ENCODE data around the gene HLA-G. TPM values are rescaled to one million over a fixed set of nuclear protein-coding genes. Genes with fewer than 3 reads are reported as not detected.
A peak's percentile ranks its signal among the peaks of the same experiment; 100 is the strongest.

The HLA-G gene
- total RNA-seq, 2 experiments from 2014 or later = 1.6 to 2.0 TPM

- no peak overlapping the region for H3K27ac Mint-ChIP-seq
Measured at GRCh38 chr6:29829766-29830165, 2.1 kb downstream of the HLA-G start.

DNA sequence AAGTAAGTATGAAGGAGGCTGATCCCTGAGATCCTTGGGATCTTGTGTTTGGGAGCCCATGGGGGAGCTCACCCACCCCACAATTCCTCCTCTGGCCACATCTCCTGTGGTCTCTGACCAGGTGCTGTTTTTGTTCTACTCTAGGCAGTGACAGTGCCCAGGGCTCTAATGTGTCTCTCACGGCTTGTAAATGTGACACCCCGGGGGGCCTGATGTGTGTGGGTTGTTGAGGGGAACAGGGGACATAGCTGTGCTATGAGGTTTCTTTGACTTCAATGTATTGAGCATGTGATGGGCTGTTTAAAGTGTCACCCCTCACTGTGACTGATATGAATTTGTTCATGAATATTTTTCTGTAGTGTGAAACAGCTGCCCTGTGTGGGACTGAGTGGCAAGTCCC, 2.8 kb downstream of the HLA-G start:
- peaks cover 71% of the 10 kb centered on the region for H3K27me3 Mint-ChIP-seq
- no peak overlapping the region for H3K4me3 Mint-ChIP-seq
- H3K9me3 Mint-ChIP-seq = no peaks in the 10 kb centered on the region
- no peak for DNase-seq
- ATAC-seq (ENCODE audit: low read depth) = no peak
- POLR2A ChIA-PET = no interaction called here
- no peaks in the 10 kb centered on the region for H3K36me3 Mint-ChIP-seq
- H3K4me1 Mint-ChIP-seq = peaks cover 20% of the 10 kb centered on the region
- H3K27ac Mint-ChIP-seq = no peak overlapping the region

More at GRCh38 chr6:29829766-29830165, 2.1 kb downstream of the HLA-G start:
- no peak for DNase-seq
- Mint-ChIP-seq H3K27me3 (peaks cover 71% of the 10 kb centered on the region), H3K36me3 (no peaks in the 10 kb centered on the region), H3K9me3 (no peaks in the 10 kb centered on the region), H3K4me1 (peaks cover 16% of the 10 kb centered on the region), H3K4me3 (no peak overlapping the region)
- POLR2A ChIA-PET = no interaction called here
- ATAC-seq (ENCODE audit: low read depth) = no peak

GRCh38 chr6:29831776-29832175, 4.2 kb downstream of the HLA-G start:
- peaks cover 17% of the 10 kb centered on the region for H3K4me1 Mint-ChIP-seq
- no peak overlapping the region for H3K4me3 Mint-ChIP-seq
- H3K9me3 Mint-ChIP-seq = no peaks in the 10 kb centered on the region
- no peaks in the 10 kb centered on the region for H3K36me3 Mint-ChIP-seq
- peaks cover 70% of the 10 kb centered on the region for H3K27me3 Mint-ChIP-seq
- no peak overlapping the region for H3K27ac Mint-ChIP-seq
- ATAC-seq (ENCODE audit: low read depth) (no peak), DNase-seq (no peak)
- POLR2A ChIA-PET = no interaction called here

- POLR2A ChIA-PET = no interaction called here
- Mint-ChIP-seq H3K4me3 (no peak overlapping the region), H3K27me3 (peaks cover 61% of the 10 kb centered on the region), H3K36me3 (no peaks in the 10 kb centered on the region), H3K9me3 (no peaks in the 10 kb centered on the region), H3K27ac (no peak overlapping the region), H3K4me1 (peaks cover 15% of the 10 kb centered on the region)
- DNase-seq (peak; percentile 73), ATAC-seq (ENCODE audit: low read depth) (no peak)
Measured at GRCh38 chr6:29834564-29835436, 7.2 kb downstream of the HLA-G start.

DNA sequence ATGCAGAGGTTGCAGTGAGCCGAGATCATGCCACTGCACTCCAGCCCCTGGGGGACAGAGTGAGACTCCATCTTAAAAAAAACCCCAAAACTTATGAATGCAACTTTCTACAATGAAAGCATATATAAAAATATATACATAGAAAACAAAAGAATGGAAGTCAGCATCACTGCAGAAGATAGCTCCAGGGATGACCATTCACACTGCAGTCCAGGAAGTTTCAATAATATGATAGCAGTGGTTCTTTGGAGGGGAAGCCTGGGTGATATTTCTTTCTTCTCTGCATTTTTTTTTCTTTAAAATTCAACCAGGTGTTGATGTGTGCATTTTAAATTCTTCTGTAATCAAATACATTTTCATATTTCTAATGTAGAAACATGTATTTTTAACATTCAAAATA, 12.3 kb downstream of the HLA-G start:
- Mint-ChIP-seq H3K4me3 (no peak overlapping the region), H3K27ac (no peak overlapping the region), H3K9me3 (peaks cover 1% of the 10 kb centered on the region), H3K4me1 (peaks cover 4% of the 10 kb centered on the region), H3K27me3 (peaks cover 71% of the 10 kb centered on the region), H3K36me3 (no peaks in the 10 kb centered on the region)
- DNase-seq = no peak
- ATAC-seq (ENCODE audit: low read depth) = no peak
- POLR2A ChIA-PET = no interaction called here

DNA sequence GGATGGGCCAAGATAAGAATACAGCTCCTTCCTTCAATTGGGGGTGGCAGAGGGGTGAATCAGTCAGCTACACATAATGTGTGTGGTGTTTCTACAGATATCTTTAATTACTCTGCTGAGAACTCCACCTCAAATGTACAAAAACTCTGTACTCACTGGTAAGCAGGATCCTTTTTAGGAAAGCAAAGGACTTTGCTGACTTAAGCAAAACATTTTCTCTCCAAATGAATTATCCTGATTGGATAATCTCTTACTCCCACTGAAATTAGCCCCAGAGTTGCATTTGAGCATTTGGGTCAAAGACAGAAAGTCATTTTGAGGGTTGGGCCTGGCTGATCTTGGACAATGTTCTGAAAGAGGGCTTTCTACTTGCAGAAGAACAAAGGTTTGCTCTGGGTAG, 13.4 kb downstream of the HLA-G start:
- Mint-ChIP-seq H3K27ac (no peak overlapping the region), H3K36me3 (no peaks in the 10 kb centered on the region), H3K9me3 (peaks cover 1% of the 10 kb centered on the region), H3K4me3 (no peak overlapping the region), H3K4me1 (peaks cover 5% of the 10 kb centered on the region), H3K27me3 (peaks cover 71% of the 10 kb centered on the region)
- DNase-seq (no peak), ATAC-seq (ENCODE audit: low read depth) (no peak)
- POLR2A ChIA-PET = no interaction called here

- H3K27ac Mint-ChIP-seq = no peak overlapping the region
- POLR2A ChIA-PET = no interaction called here
- ATAC-seq (ENCODE audit: low read depth) (no peak), DNase-seq (no peak)
- H3K36me3 Mint-ChIP-seq = no peaks in the 10 kb centered on the region
- H3K9me3 Mint-ChIP-seq = peaks cover 1% of the 10 kb centered on the region
- H3K27me3 Mint-ChIP-seq = peaks cover 80% of the 10 kb centered on the region
- no peak overlapping the region for H3K4me3 Mint-ChIP-seq
- peaks cover 16% of the 10 kb centered on the region for H3K4me1 Mint-ChIP-seq
Measured at GRCh38 chr6:29845405-29846006, 17.9 kb downstream of the HLA-G start.

- POLR2A ChIA-PET = interaction anchor here (0.9 kb wide), 1 partner anchor 96 kb away, joined by 3 read pairs; no protein-coding TSS in a partner anchor
- no peak overlapping the region for H3K27ac Mint-ChIP-seq
Measured at GRCh38 chr6:29847871-29848630, 20.4 kb downstream of the HLA-G start.

DNA sequence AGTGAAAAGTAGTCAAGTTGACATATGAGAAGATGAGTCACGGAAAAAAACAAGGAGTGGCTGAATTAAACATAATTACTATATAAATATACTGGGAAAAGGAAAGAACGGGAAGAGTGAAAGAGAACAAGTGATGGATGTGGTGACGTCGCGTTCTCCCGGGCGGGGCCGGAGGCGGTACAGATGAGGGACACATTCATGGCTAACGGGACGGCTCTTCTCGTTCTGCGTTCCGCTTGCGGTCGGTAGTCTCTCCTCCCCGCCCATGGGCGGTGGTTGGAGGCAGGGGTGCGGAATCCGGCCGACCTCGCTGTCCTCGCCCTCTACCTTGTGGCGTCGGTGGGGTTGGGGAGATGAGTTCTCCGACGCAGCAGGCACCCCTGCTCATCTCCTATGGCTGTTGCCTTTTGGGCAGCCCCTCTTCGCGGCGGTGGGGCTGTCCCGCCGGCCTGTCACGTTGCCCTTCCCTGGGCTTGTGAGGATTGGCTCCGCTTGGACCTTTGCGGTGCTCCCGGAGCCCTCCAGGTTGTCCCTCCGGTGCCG, 22.5 kb downstream of the HLA-G start:
- Mint-ChIP-seq H3K4me3 (peak overlapping the region; percentile 55), H3K27ac (no peak overlapping the region), H3K36me3 (no peaks in the 10 kb centered on the region), H3K4me1 (peaks cover 16% of the 10 kb centered on the region), H3K9me3 (no peaks in the 10 kb centered on the region), H3K27me3 (peaks cover 79% of the 10 kb centered on the region)
- POLR2A ChIA-PET = no interaction called here
- DNase-seq (peak; percentile 49), ATAC-seq (ENCODE audit: low read depth) (no peak)

More at GRCh38 chr6:29847871-29848630, 20.4 kb downstream of the HLA-G start:
- DNase-seq (peak; percentile 89), ATAC-seq (ENCODE audit: low read depth) (peak; percentile 88)
- Mint-ChIP-seq H3K4me3 (peak overlapping the region; percentile 28), H3K36me3 (no peaks in the 10 kb centered on the region), H3K9me3 (no peaks in the 10 kb centered on the region), H3K4me1 (peaks cover 16% of the 10 kb centered on the region), H3K27me3 (peaks cover 78% of the 10 kb centered on the region)

DNA sequence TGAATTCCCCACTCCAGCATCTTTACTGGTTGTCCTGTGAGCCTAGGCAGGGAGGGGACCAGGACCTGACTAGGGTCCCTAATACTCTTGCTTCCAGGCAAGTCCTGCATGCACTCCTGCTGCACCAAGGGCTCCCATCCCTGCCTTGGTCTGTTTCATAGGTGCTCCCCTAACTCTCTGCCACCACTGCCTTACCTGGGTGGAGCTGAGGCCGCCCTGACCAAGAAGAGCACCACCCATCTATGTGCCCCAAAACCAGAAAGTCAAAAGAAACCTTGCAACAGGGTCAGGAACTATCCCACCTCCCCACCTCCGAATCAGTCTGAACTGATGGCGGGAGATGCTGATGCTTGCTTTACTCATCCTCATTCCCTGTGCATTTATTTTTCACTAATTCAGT, 23.6 kb downstream of the HLA-G start:
- Mint-ChIP-seq H3K4me3 (no peak overlapping the region), H3K4me1 (peaks cover 12% of the 10 kb centered on the region), H3K27me3 (peaks cover 76% of the 10 kb centered on the region), H3K27ac (no peak overlapping the region), H3K36me3 (no peaks in the 10 kb centered on the region), H3K9me3 (peaks cover 1% of the 10 kb centered on the region)
- no peak for ATAC-seq (ENCODE audit: low read depth)
- POLR2A ChIA-PET = no interaction called here
- no peak for DNase-seq

DNA sequence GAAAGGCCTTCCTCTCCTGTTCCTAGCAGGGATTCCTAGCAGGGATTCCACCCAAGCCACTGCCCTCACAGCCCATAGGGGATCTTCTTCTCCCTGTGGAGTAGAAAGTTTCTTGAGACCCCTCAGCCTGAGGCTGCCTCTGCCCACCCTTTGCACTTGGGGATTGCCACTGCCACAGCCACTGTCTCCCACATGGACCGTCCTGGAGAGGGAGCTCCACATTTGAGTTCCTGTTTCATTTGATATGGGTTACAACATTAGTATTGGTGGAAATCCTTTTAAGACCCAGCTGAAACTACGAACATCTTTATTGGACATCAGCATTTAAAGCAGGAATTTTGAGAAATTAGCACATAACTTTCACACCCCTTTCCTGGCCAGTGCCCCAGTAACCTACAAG, 25.6 kb downstream of the HLA-G start:
- Mint-ChIP-seq H3K4me1 (peaks cover 8% of the 10 kb centered on the region), H3K27me3 (peaks cover 75% of the 10 kb centered on the region), H3K36me3 (no peaks in the 10 kb centered on the region), H3K4me3 (no peak overlapping the region), H3K27ac (no peak overlapping the region), H3K9me3 (peaks cover 1% of the 10 kb centered on the region)
- ATAC-seq (ENCODE audit: low read depth) (no peak), DNase-seq (no peak)
- POLR2A ChIA-PET = no interaction called here

- H3K9me3 Mint-ChIP-seq = peaks cover 1% of the 10 kb centered on the region
- H3K27ac Mint-ChIP-seq = no peak overlapping the region
- no peaks in the 10 kb centered on the region for H3K4me1 Mint-ChIP-seq
- no peak overlapping the region for H3K4me3 Mint-ChIP-seq
- ATAC-seq (ENCODE audit: low read depth) = no peak
- no peaks in the 10 kb centered on the region for H3K36me3 Mint-ChIP-seq
- DNase-seq = no peak
- POLR2A ChIA-PET = no interaction called here
- peaks cover 71% of the 10 kb centered on the region for H3K27me3 Mint-ChIP-seq
Measured at GRCh38 chr6:29858006-29858405, 30.4 kb downstream of the HLA-G start.

- Mint-ChIP-seq H3K9me3 (no peaks in the 10 kb centered on the region), H3K27ac (no peak overlapping the region), H3K4me3 (no peak overlapping the region), H3K27me3 (peaks cover 77% of the 10 kb centered on the region), H3K36me3 (no peaks in the 10 kb centered on the region), H3K4me1 (no peaks in the 10 kb centered on the region)
- ATAC-seq (ENCODE audit: low read depth) (no peak), DNase-seq (no peak)
- POLR2A ChIA-PET = no interaction called here
Measured at GRCh38 chr6:29861521-29862255, 34.1 kb downstream of the HLA-G start.
